Mucosa of descending colon (tissue), 3 donors: ENCODE measurements around the gene DDX10. TPM values are rescaled to one million over a fixed set of nuclear protein-coding genes. Genes with fewer than 3 reads are reported as not detected.

ENCODE experiments used
- ATAC-seq: fragments of 200-7000 bp; cut with Tn5 transposase; one replicate; pipeline ENCODE4 v1.9.1; 2020; ENCODE audit warnings: mild to moderate bottlenecking, moderate library complexity
- DNase-seq, 3 donors: peaks; one replicate each; pipeline ENCODE4 v3.0.0-alpha.2; 2020
- H3K36me3 ChIP-seq: fragments of 200-600 bp; one replicate; pipeline ENCODE4 v1.8.0; 2021; ENCODE audit warnings: low read depth, mild to moderate bottlenecking
- H3K4me1 ChIP-seq: fragments of 200-600 bp; one replicate; pipeline ENCODE4 v1.8.0; 2021; ENCODE audit warnings: low read depth, mild to moderate bottlenecking
- H3K4me3 ChIP-seq: fragments of 200-600 bp; one replicate; pipeline ENCODE4 v1.8.0; 2021; ENCODE audit warnings: mild to moderate bottlenecking
- H3K9me3 ChIP-seq: fragments of 200-600 bp; one replicate; pipeline ENCODE4 v1.8.0; 2021; ENCODE audit warnings: mild to moderate bottlenecking
- CTCF ChIP-seq: fragments of 200-600 bp; IDR thresholded peaks from one replicate; pipeline ENCODE4 v1.8.0; 2022; ENCODE audit warnings: antibody characterized with exemption, mild to moderate bottlenecking
- intact Hi-C, 2 donors: fragments of 100-400 bp; cut with DNase I in 1 of 2; cut with micrococcal nuclease in 1 of 2; formaldehyde crosslinking; loops; one replicate each; pipeline versions ENCODE4 v1.11.0 to v1.11.1; 2022; cut with DNase I, micrococcal nuclease
- total RNA-seq, 3 donors: library from RNA; stranded (reverse); fragmentation: NEBNext Ultra II Directional in 2 of 3; extraction: Animal tissue kit (Norgen Biotek cat#: 25700) in 2 of 3; gene quantifications; one replicate each; pipeline versions ENCODE4 v1.2.1 to v1.2.4, GENCODE V29; 2021 to 2023
- donor health status: DM: no; HTN: no; CAD: no; lungs with moderate emphysema.
- donor health status: DM: no; HTN: no; CAD: no.
- donor health status: DM: no; HTN: yes; CAD: no.

Gene DDX10
- total RNA-seq, 3 donors from 2014 or later = 16.1 to 18.3 (median 17.3) TPM

GRCh38 chr11:108780119-108780518 lies 115.2 kb downstream of the DDX10 start:
- no peak for TF ChIP-seq CTCF
- no peak for ATAC-seq
- Histone ChIP-seq H3K4me3 (no peak overlapping the region), H3K4me1 (no peaks in the 10 kb centered on the region), H3K9me3 (no peaks in the 10 kb centered on the region), H3K36me3 (no peaks in the 10 kb centered on the region)
- DNase-seq = no peak
- intact Hi-C loops = no loop called here

DNA sequence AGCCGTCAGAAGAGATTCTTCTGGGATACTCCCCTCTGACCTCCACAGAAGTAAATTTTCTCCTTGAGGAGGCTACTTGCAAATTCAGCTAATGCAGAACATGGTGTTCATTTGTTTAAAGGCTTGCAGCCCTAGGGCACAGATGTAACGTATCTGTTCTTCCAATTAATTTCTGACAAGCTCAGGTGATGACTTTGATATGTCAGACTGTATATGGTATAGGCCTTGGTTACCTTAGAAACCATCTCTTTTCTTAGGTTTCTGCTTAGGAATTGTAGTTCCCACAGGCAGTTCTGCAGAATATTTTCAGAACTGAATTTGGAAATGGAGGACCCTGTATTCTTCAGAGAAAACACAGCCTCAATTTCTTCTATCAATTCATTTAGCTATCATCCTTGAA lies 117.1 kb downstream of the DDX10 start:
- ATAC-seq (no peak), DNase-seq (no peak)
- Histone ChIP-seq H3K4me1 (no peaks in the 10 kb centered on the region), H3K4me3 (no peak overlapping the region), H3K9me3 (no peaks in the 10 kb centered on the region), H3K36me3 (no peaks in the 10 kb centered on the region)
- intact Hi-C loops = no loop called here
- TF ChIP-seq CTCF = no peak

DNA sequence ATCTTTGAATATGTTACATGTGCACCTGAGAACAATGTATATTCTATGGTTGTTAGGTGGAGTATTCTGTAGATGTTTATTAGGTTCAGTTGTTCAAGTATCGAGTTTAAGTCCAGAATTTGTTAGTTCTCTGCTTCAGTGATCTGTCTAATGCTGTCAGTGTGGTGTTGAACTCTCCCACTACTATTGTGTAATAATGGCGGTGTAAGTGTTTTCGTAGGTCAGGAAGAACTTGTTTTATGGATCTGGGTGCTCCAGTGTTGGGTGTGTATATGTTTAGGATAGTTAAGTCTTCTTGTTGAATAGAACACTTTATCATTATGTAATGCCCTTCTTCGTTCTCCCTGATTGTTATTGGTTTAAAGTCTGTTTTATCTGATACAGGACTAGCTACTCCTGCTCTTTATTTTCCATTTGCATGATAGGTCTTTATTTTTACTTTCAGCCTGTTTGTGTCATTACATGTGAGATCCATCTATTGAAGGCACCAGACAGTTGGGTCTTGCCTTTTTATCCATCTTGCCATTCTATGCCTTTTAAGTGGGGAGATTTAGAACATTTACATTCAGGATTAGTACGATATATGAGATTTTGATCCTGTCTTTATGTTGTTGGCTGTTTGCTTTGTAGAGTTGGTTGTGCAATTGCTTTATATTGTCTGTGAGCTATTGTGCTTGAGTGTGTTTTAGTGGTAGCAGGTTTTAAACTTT lies 121.6 kb downstream of the DDX10 start:
- no peak for TF ChIP-seq CTCF
- DNase-seq (no peak), ATAC-seq (peak; percentile 44)
- no peaks in the 10 kb centered on the region for H3K4me1 ChIP-seq
- intact Hi-C loops = no loop called here
- no peaks in the 10 kb centered on the region for H3K9me3 ChIP-seq
- H3K36me3 ChIP-seq = no peaks in the 10 kb centered on the region
- no peak overlapping the region for H3K4me3 ChIP-seq

GRCh38 chr11:108787105-108787504 lies 122.2 kb downstream of the DDX10 start:
- DNase-seq = no peak
- no peak for ATAC-seq
- Histone ChIP-seq H3K36me3 (no peaks in the 10 kb centered on the region), H3K9me3 (no peaks in the 10 kb centered on the region), H3K4me1 (no peaks in the 10 kb centered on the region), H3K4me3 (no peak overlapping the region)
- intact Hi-C loops = no loop called here
- TF ChIP-seq CTCF = no peak

DNA sequence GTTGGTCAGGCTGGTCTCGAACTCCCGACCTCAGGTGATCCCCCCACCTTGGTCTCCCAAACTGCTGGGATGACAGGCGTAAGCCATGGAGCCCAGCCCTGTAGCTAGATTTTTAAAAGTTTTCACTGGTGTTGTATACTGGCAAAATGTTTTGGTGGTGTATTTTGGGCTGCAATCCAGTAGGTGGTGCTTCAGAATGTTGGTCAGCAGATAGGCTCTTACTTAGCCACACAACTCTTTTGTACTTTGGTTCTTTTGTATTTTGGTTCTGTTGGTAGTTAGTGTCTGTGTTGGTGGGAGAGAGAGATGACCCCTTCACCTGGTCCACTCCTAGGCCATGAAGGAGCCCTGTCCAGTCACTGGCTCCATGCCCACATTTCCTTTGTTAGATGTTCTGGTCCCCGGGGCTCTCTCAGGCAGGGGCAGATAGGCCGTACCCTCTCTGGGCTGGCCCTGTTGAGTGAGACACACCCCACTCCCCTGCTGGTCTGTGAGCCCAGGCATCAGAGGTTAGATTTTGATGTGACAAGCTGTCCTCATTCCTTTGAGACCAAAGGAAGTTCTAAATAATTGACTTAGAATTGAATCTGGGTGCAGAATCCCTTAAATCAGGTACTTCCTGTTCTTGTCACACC lies 123.8 kb downstream of the DDX10 start:
- intact Hi-C loops = no loop called here
- no peak for DNase-seq
- no peaks in the 10 kb centered on the region for H3K36me3 ChIP-seq
- TF ChIP-seq CTCF = no peak
- no peaks in the 10 kb centered on the region for H3K4me1 ChIP-seq
- H3K9me3 ChIP-seq = no peaks in the 10 kb centered on the region
- no peak for ATAC-seq
- H3K4me3 ChIP-seq = no peak overlapping the region
